K562 (cell line): ENCODE results near the gene SLC20A1. TPM values are rescaled to one million over a fixed set of nuclear protein-coding genes. Genes with fewer than 3 reads are reported as not detected.

ENCODE experiments used
- CBFB ChIP-seq: sonication (generic); formaldehyde crosslinking; IDR thresholded peaks from 2 replicates; pipeline ENCODE4 v1.4.0; 2020; ENCODE audit warnings: mild to moderate bottlenecking, missing genetic modification reagents
- CREB1 ChIP-seq, 2 experiments: sonication (generic) in 1 of 2; formaldehyde crosslinking in 1 of 2; IDR thresholded peaks; 2 replicates each; pipeline versions ENCODE4 v1.6.1 to v1.8.0; 2012 to 2022; ENCODE audit warnings: inconsistent platforms in 1 of 2, mild to moderate bottlenecking in 1 of 2, missing genetic modification reagents in 1 of 2, moderate library complexity in 1 of 2
- GABPA ChIP-seq: fragments of 200-800 bp; sonication (Bioruptor generic); conservative IDR thresholded peaks from 2 replicates; pipeline ENCODE4 v1.6.1; 2016; ENCODE audit warnings: low read depth, missing genetic modification characterization, missing compliant biosample characterization
- GTF3C2 ChIP-seq: IDR thresholded peaks from 3 replicates; pipeline ENCODE4 v1.6.1; 2011; ENCODE audit warnings: borderline replicate concordance, mild to moderate bottlenecking, moderate library complexity; ENCODE audit not compliant: insufficient read length; ENCODE audit errors: extremely low read depth
- ILF3 ChIP-seq: fragments of 450-650 bp; IDR thresholded peaks from 2 replicates; pipeline ENCODE4 v1.6.1; 2018; ENCODE audit warnings: antibody characterized with exemption, mild to moderate bottlenecking, moderate library complexity, borderline replicate concordance
- JUNB ChIP-seq: fragments of 450-650 bp; formaldehyde crosslinking; conservative IDR thresholded peaks from 2 replicates; pipeline ENCODE4 v1.4.0; 2020; ENCODE audit warnings: mild to moderate bottlenecking
- MAZ ChIP-seq, 2 experiments: fragments of 450-650 bp in 1 of 2; sonication (generic) in 1 of 2; formaldehyde crosslinking; IDR thresholded peaks in 1 of 2; conservative IDR thresholded peaks in 1 of 2; 2 replicates each; pipeline versions ENCODE4 v1.4.0 to v1.5.0; 2020; ENCODE audit warnings: mild to moderate bottlenecking in 1 of 2, missing genetic modification reagents in 1 of 2
- MECOM ChIP-seq: fragments of 250-450 bp; sonication (Bioruptor Pico); IDR thresholded peaks from 2 replicates; pipeline ENCODE4 v1.8.0; 2022; ENCODE audit warnings: inconsistent platforms
- MTF1 ChIP-seq: fragments of 250-450 bp; sonication (Bioruptor Pico); IDR thresholded peaks from 2 replicates; pipeline ENCODE4 v1.9.0; 2021; ENCODE audit warnings: moderate library complexity, mild to moderate bottlenecking, inconsistent platforms, borderline replicate concordance
- POLR2AphosphoS5 ChIP-seq: IDR thresholded peaks from 2 replicates; pipeline ENCODE4 v1.6.1; 2011; ENCODE audit warnings: mild to moderate bottlenecking, low read depth, low read length, moderate library complexity; ENCODE audit not compliant: control insufficient read depth, insufficient read depth
- POLR2H ChIP-seq: IDR thresholded peaks from 2 replicates; pipeline ENCODE4 v1.6.1; 2016; ENCODE audit warnings: missing genetic modification characterization, low read depth, mild to moderate bottlenecking, control low read depth, missing compliant biosample characterization, moderate library complexity
- PPARD ChIP-seq: fragments of 250-450 bp; sonication (Bioruptor Pico); IDR thresholded peaks from 2 replicates; pipeline ENCODE4 v1.8.0; 2022; ENCODE audit warnings: inconsistent platforms, mild to moderate bottlenecking, moderate library complexity
- RCOR1 ChIP-seq, 2 experiments: IDR thresholded peaks; 2 replicates each; pipeline ENCODE4 v1.6.1; 2012; ENCODE audit warnings: low read depth in 2 of 2, low read length in 2 of 2, borderline replicate concordance in 1 of 2, improper control_type of control experiment in 1 of 2
- RFX1 ChIP-seq: fragments of 450-650 bp; IDR thresholded peaks from 2 replicates; pipeline ENCODE4 v1.6.1; 2016; ENCODE audit warnings: mild to moderate bottlenecking, moderate library complexity
- RFX7 ChIP-seq: fragments of 250-450 bp; sonication (Bioruptor Pico); IDR thresholded peaks from 2 replicates; pipeline ENCODE4 v1.5.1; 2021; ENCODE audit warnings: mild to moderate bottlenecking
- SMARCE1 ChIP-seq: fragments of 450-650 bp; IDR thresholded peaks from 2 replicates; pipeline ENCODE4 v1.7.1; 2016; ENCODE audit warnings: mild to moderate bottlenecking
- ZBTB7A ChIP-seq: IDR thresholded peaks from 2 replicates; pipeline ENCODE4 v1.6.1; 2011; ENCODE audit warnings: low read depth, mild to moderate bottlenecking, low read length, moderate library complexity, borderline replicate concordance; ENCODE audit not compliant: control insufficient read depth
- ZEB2 ChIP-seq: fragments of 450-650 bp; IDR thresholded peaks from 2 replicates; pipeline ENCODE4 v1.6.1; 2016
- ZFPM2 ChIP-seq: fragments of 250-450 bp; sonication (Bioruptor Pico); IDR thresholded peaks from 2 replicates; pipeline ENCODE4 v1.5.1; 2022; ENCODE audit warnings: mild to moderate bottlenecking
- ZNF263 ChIP-seq: sonication (generic); formaldehyde crosslinking; IDR thresholded peaks from 2 replicates; pipeline ENCODE4 v1.8.0; 2022; ENCODE audit warnings: mild to moderate bottlenecking, missing genetic modification reagents, borderline replicate concordance
- ZNF445 ChIP-seq: fragments of 250-450 bp; sonication (Bioruptor Pico); IDR thresholded peaks from 2 replicates; pipeline ENCODE4 v1.4.0; 2020; ENCODE audit warnings: low read depth, mild to moderate bottlenecking, moderate library complexity
- ZNF695 ChIP-seq: fragments of 450-650 bp; formaldehyde crosslinking; IDR thresholded peaks from 2 replicates; pipeline ENCODE4 v1.4.0; 2020; ENCODE audit warnings: mild to moderate bottlenecking, moderate library complexity
- ZNF778 ChIP-seq: fragments of 450-650 bp; formaldehyde crosslinking; IDR thresholded peaks from 2 replicates; pipeline ENCODE4 v1.4.0; 2020; ENCODE audit warnings: mild to moderate bottlenecking, moderate library complexity
- polyA plus RNA-seq, 8 experiments: library from polyadenylated mRNA; depleted of rRNA in 4 of 8; stranded (reverse) in 5 of 8; unstranded in 3 of 8; fragments of >200 nt; fragmentation: Nextera tagmentation in 2 of 8; fragmentation: Illumina TruSeq in 1 of 8; extraction: Ambion mirVana in 2 of 8; extraction: Trizol in 1 of 8; gene quantifications; 2 replicates each; pipeline versions ENCODE4 v1.2.1 to v1.2.3, GENCODE V29; 2011 to 2014; ENCODE audit warnings: inconsistent platforms in 1 of 8, missing spikeins in 1 of 8
- total RNA-seq, 7 experiments: library from RNA; depleted of rRNA in 6 of 7; stranded (reverse); fragments of >200 nt in 6 of 7; fragmentation: Illumina TruSeq in 2 of 7; extraction: Trizol in 2 of 7; gene quantifications; 2 replicates each; pipeline versions ENCODE4 v1.2.1 to v1.2.3, GENCODE V29; 2011 to 2021; ENCODE audit warnings: low replicate concordance in 1 of 7
- TF ChIP-seq, protein P1 (sequence below): fragments of 250-450 bp; sonication (Bioruptor Pico); IDR thresholded peaks from 2 replicates; pipeline ENCODE4 v1.4.0; 2020; ENCODE audit warnings: mild to moderate bottlenecking

Gene SLC20A1
- total and polyA plus RNA-seq, 9 of the 15 experiments (the other 6 are each of a cell fraction or from before 2014, with no cell fraction given), result 53.8 to 150 (median 74.7) TPM

GRCh38 chr2:112640800-112641675, 4.7 kb upstream of the SLC20A1 start (continued):
- TF ChIP-seq POLR2H, result 0 out of 2 replicates have a peak, but pooled peaks have one; percentile 40
- peak; percentile 86 for TF ChIP-seq SMARCE1
- no peak for TF ChIP-seq GTF3C2
- TF ChIP-seq PPARD (CRISPR knock-in tag), result no peak
- no peak for TF ChIP-seq GABPA (tag)
- no peak for TF ChIP-seq ZEB2
- TF ChIP-seq ZNF445, result no peak
- TF ChIP-seq ZNF778, result no peak
- no peak for TF ChIP-seq ZNF695 (CRISPR knock-in tag)
- TF ChIP-seq, protein P1, sequence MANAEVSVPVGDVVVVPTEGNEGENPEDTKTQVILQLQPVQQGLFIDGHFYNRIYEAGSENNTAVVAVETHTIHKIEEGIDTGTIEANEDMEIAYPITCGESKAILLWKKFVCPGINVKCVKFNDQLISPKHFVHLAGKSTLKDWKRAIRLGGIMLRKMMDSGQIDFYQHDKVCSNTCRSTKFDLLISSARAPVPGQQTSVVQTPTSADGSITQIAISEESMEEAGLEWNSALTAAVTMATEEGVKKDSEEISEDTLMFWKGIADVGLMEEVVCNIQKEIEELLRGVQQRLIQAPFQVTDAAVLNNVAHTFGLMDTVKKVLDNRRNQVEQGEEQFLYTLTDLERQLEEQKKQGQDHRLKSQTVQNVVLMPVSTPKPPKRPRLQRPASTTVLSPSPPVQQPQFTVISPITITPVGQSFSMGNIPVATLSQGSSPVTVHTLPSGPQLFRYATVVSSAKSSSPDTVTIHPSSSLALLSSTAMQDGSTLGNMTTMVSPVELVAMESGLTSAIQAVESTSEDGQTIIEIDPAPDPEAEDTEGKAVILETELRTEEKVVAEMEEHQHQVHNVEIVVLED, result no peak
- TF ChIP-seq ZNF263, result peak; percentile 96
- no peak for TF ChIP-seq RFX1
- TF ChIP-seq MECOM (CRISPR knock-in tag), result no peak
- no peak for TF ChIP-seq JUNB (CRISPR knock-in tag)
- no peak for TF ChIP-seq CREB1 (IDR thresholded peaks at IDR 0.05)
- no peak for TF ChIP-seq CREB1 (CRISPR knock-in tag; IDR thresholded peaks at IDR 0.05)
- TF ChIP-seq MAZ (CRISPR knock-in tag; conservative IDR thresholded peaks at IDR 0.05 in 1 of 2, IDR thresholded peaks at IDR 0.05 in 1 of 2), result peak in 1 of 2 experiments; percentile 39; a peak in 2 of 4 replicates
- TF ChIP-seq RFX7 (CRISPR knock-in tag), result no peak
- TF ChIP-seq ILF3, result no peak
- TF ChIP-seq ZBTB7A, result peak; percentile 23; the same call in 1 of the 2 replicates
- 0 out of 4 replicates have a peak, but pooled peaks of 1 of the 2 experiments have one; percentile 69 for TF ChIP-seq RCOR1 (IDR thresholded peaks at IDR 0.05; ENCODE audit: borderline replicate concordance in 1 of 2, low read depth in 2 of 2, low read length in 2 of 2)
- peak; percentile 40; the same call in 1 of the 2 replicates for TF ChIP-seq POLR2AphosphoS5
- TF ChIP-seq CBFB (CRISPR knock-in tag), result no peak
- no peak for TF ChIP-seq MTF1 (CRISPR knock-in tag)
- no peak for TF ChIP-seq ZFPM2 (CRISPR knock-in tag)
